ENCODE measurements around the gene ELP5.

ELP5 gene

GRCh38 chr17:7290685-7291084 lies 38.7 kb downstream of the ELP5 start:
- no peak for DNase-seq
- Mint-ChIP-seq H3K27ac (no peak overlapping the region), H3K9me3 (no peaks in the 10 kb centered on the region), H3K27me3 (peaks cover 37% of the 10 kb centered on the region), H3K4me1 (ENCODE audit: low read depth) (peaks cover 11% of the 10 kb centered on the region), H3K4me3 (no peak overlapping the region), H3K36me3 (ENCODE audit: low read depth) (no peaks in the 10 kb centered on the region)

- H3K27ac Mint-ChIP-seq = no peak overlapping the region
- H3K4me1 Mint-ChIP-seq (ENCODE audit: low read depth) = peaks cover 22% of the 10 kb centered on the region
- no peak for DNase-seq
- no peak overlapping the region for H3K4me3 Mint-ChIP-seq
- H3K9me3 Mint-ChIP-seq = no peaks in the 10 kb centered on the region
- H3K36me3 Mint-ChIP-seq (ENCODE audit: low read depth) = no peaks in the 10 kb centered on the region
- H3K27me3 Mint-ChIP-seq = peaks cover 41% of the 10 kb centered on the region
These were observed 40.2 kb downstream of the ELP5 start for GRCh38 chr17:7292194-7292593.

GRCh38 chr17:7292729-7293128 lies 40.7 kb downstream of the ELP5 start:
- Mint-ChIP-seq H3K4me3 (no peak overlapping the region), H3K27ac (no peak overlapping the region), H3K9me3 (no peaks in the 10 kb centered on the region), H3K27me3 (peaks cover 41% of the 10 kb centered on the region), H3K36me3 (ENCODE audit: low read depth) (no peaks in the 10 kb centered on the region), H3K4me1 (ENCODE audit: low read depth) (peaks cover 22% of the 10 kb centered on the region)
- DNase-seq = no peak

GRCh38 chr17:7293159-7293558 lies 41.1 kb downstream of the ELP5 start:
- H3K27ac Mint-ChIP-seq = no peak overlapping the region
- H3K4me3 Mint-ChIP-seq = no peak overlapping the region

GRCh38 chr17:7293816-7294613 lies 42.0 kb downstream of the ELP5 start:
- Mint-ChIP-seq H3K36me3 (ENCODE audit: low read depth) (no peaks in the 10 kb centered on the region), H3K4me3 (peak overlapping the region; percentile 23), H3K27ac (no peak overlapping the region), H3K9me3 (no peaks in the 10 kb centered on the region), H3K27me3 (peaks cover 38% of the 10 kb centered on the region), H3K4me1 (ENCODE audit: low read depth) (peaks cover 22% of the 10 kb centered on the region)
- no peak for DNase-seq

More at GRCh38 chr17:7293159-7293558, 41.1 kb downstream of the ELP5 start:
- H3K9me3 Mint-ChIP-seq = no peaks in the 10 kb centered on the region
- H3K27me3 Mint-ChIP-seq = peaks cover 41% of the 10 kb centered on the region
- no peak for DNase-seq
- H3K36me3 Mint-ChIP-seq (ENCODE audit: low read depth) = no peaks in the 10 kb centered on the region
- peaks cover 22% of the 10 kb centered on the region for H3K4me1 Mint-ChIP-seq (ENCODE audit: low read depth)

GRCh38 chr17:7294614-7295153 lies 42.7 kb downstream of the ELP5 start, which contains the start of gene YBX2:
Gene YBX2 (minus strand): TSS chr17:7294639. CDS start chr17:7294500, 139 bp downstream.
- Mint-ChIP-seq H3K27me3 (peaks cover 38% of the 10 kb centered on the region), H3K4me3 (peak within 1 kb of the TSS; percentile 63), H3K36me3 (ENCODE audit: low read depth) (no peaks in the 10 kb centered on the region), H3K27ac (peak within 1 kb of the TSS; percentile 22), H3K9me3 (no peaks in the 10 kb centered on the region), H3K4me1 (ENCODE audit: low read depth) (peaks cover 22% of the 10 kb centered on the region)
- DNase-seq = peak; percentile 82

GRCh38 chr17:7295230-7296180 lies 43.5 kb downstream of the ELP5 start:
- Mint-ChIP-seq H3K9me3 (no peaks in the 10 kb centered on the region), H3K27me3 (peaks cover 38% of the 10 kb centered on the region), H3K36me3 (ENCODE audit: low read depth) (no peaks in the 10 kb centered on the region), H3K4me1 (ENCODE audit: low read depth) (peaks cover 22% of the 10 kb centered on the region), H3K27ac (no peak overlapping the region), H3K4me3 (peak overlapping the region; percentile 63)
- no peak for DNase-seq

GRCh38 chr17:7296189-7296861 lies 44.3 kb downstream of the ELP5 start:
- peak; percentile 85 for DNase-seq
- Mint-ChIP-seq H3K9me3 (no peaks in the 10 kb centered on the region), H3K4me1 (ENCODE audit: low read depth) (peaks cover 22% of the 10 kb centered on the region), H3K27ac (no peak overlapping the region), H3K27me3 (peaks cover 33% of the 10 kb centered on the region), H3K4me3 (peak overlapping the region; percentile 27), H3K36me3 (ENCODE audit: low read depth) (no peaks in the 10 kb centered on the region)

- H3K9me3 Mint-ChIP-seq = no peaks in the 10 kb centered on the region
- peaks cover 14% of the 10 kb centered on the region for H3K36me3 Mint-ChIP-seq (ENCODE audit: low read depth)
- H3K4me3 Mint-ChIP-seq = no peak overlapping the region
- H3K27ac Mint-ChIP-seq = no peak overlapping the region
- DNase-seq = no peak
- no peaks in the 10 kb centered on the region for H3K27me3 Mint-ChIP-seq
- peaks cover 11% of the 10 kb centered on the region for H3K4me1 Mint-ChIP-seq (ENCODE audit: low read depth)
These were observed 52.2 kb downstream of the ELP5 start for GRCh38 chr17:7304179-7304578.

- H3K4me1 Mint-ChIP-seq (ENCODE audit: low read depth) = peaks cover 38% of the 10 kb centered on the region
- H3K27me3 Mint-ChIP-seq = no peaks in the 10 kb centered on the region
- H3K27ac Mint-ChIP-seq = peak within 1 kb of the TSS; percentile 99
- DNase-seq = peak; percentile 100
- H3K9me3 Mint-ChIP-seq = no peaks in the 10 kb centered on the region
- H3K36me3 Mint-ChIP-seq (ENCODE audit: low read depth) = peaks cover 43% of the 10 kb centered on the region
- H3K4me3 Mint-ChIP-seq = peak within 1 kb of the TSS; percentile 96
These were observed 55.1 kb downstream of the ELP5 start, which contains the start of gene EIF5A for GRCh38 chr17:7306911-7307685. Gene EIF5A (plus strand): TSS chr17:7307628. CDS start chr17:7309636, 2,008 bp downstream.

GRCh38 chr17:7307686-7308624 lies 55.9 kb downstream of the ELP5 start:
- Mint-ChIP-seq H3K27me3 (no peaks in the 10 kb centered on the region), H3K36me3 (ENCODE audit: low read depth) (peaks cover 52% of the 10 kb centered on the region), H3K4me1 (ENCODE audit: low read depth) (peaks cover 46% of the 10 kb centered on the region), H3K4me3 (peak overlapping the region; percentile 96), H3K27ac (peak overlapping the region; percentile 99), H3K9me3 (no peaks in the 10 kb centered on the region)
- peak; percentile 72 for DNase-seq

GRCh38 chr17:7308625-7309433 lies 56.8 kb downstream of the ELP5 start:
- Mint-ChIP-seq H3K4me1 (ENCODE audit: low read depth) (peaks cover 54% of the 10 kb centered on the region), H3K36me3 (ENCODE audit: low read depth) (peaks cover 60% of the 10 kb centered on the region), H3K9me3 (no peaks in the 10 kb centered on the region), H3K4me3 (peak overlapping the region; percentile 96), H3K27ac (peak overlapping the region; percentile 99), H3K27me3 (no peaks in the 10 kb centered on the region)
- peak; percentile 87 for DNase-seq
